Inferior parietal cortex (tissue), 1 donor: ENCODE results near the gene CCDC40.

Source experiments
- DNase-seq: peaks from one replicate; pipeline ENCODE4 v3.0.0-alpha.2; 2016; ENCODE audit errors: extremely low spot score

CCDC40 gene

GRCh38 chr17:80101946-80102663, 65.7 kb downstream of the CCDC40 start:
- DNase-seq, result no peak

- no peak for DNase-seq
Measured at GRCh38 chr17:80102664-80103448, 66.4 kb downstream of the CCDC40 start.

- DNase-seq, result no peak
Measured at GRCh38 chr17:80103449-80104085, 67.1 kb downstream of the CCDC40 start.

GRCh38 chr17:80104321-80104955, 68.0 kb downstream of the CCDC40 start:
- no peak for DNase-seq

- DNase-seq, result no peak
Measured at GRCh38 chr17:80104956-80105375, 68.5 kb downstream of the CCDC40 start.

- DNase-seq, result no peak
Measured at GRCh38 chr17:80105762-80106161, 69.3 kb downstream of the CCDC40 start.

GRCh38 chr17:80106176-80106575, 69.7 kb downstream of the CCDC40 start:
- DNase-seq, result no peak

GRCh38 chr17:80106751-80107150, 70.3 kb downstream of the CCDC40 start:
- no peak for DNase-seq

GRCh38 chr17:80107231-80108021, 71.0 kb downstream of the CCDC40 start:
- DNase-seq, result no peak

GRCh38 chr17:80108036-80108971, 71.9 kb downstream of the CCDC40 start:
- DNase-seq, result no peak

GRCh38 chr17:80109066-80109660, 72.7 kb downstream of the CCDC40 start:
- DNase-seq, result no peak

GRCh38 chr17:80109713-80110446, 73.4 kb downstream of the CCDC40 start:
- no peak for DNase-seq

GRCh38 chr17:80110447-80110812, 74.0 kb downstream of the CCDC40 start:
- no peak for DNase-seq

GRCh38 chr17:80110927-80111701, 74.7 kb downstream of the CCDC40 start:
- no peak for DNase-seq

- no peak for DNase-seq
Measured at GRCh38 chr17:80111702-80112470, 75.4 kb downstream of the CCDC40 start.

- DNase-seq, result no peak
Measured at GRCh38 chr17:80112471-80113032, 76.1 kb downstream of the CCDC40 start.

- DNase-seq, result no peak
Measured at GRCh38 chr17:80113033-80113484, 76.6 kb downstream of the CCDC40 start.
